ENCODE measurements around the gene SLC16A1.
"Not testable (repeated sequence)": the region's sequence is repeated elsewhere in the genome, so short reads cannot be mapped to it uniquely, and the experiment has no call there.

The SLC16A1 gene

GRCh38 chr1:112923959-112924349 lies 32.0 kb downstream of the SLC16A1 start:
- ATAC-seq: peak; percentile 9
- DNase-seq: no peak

GRCh38 chr1:112923234-112923958 lies 32.6 kb downstream of the SLC16A1 start:
- ATAC-seq (peak; percentile 28), DNase-seq (no peak)

DNA sequence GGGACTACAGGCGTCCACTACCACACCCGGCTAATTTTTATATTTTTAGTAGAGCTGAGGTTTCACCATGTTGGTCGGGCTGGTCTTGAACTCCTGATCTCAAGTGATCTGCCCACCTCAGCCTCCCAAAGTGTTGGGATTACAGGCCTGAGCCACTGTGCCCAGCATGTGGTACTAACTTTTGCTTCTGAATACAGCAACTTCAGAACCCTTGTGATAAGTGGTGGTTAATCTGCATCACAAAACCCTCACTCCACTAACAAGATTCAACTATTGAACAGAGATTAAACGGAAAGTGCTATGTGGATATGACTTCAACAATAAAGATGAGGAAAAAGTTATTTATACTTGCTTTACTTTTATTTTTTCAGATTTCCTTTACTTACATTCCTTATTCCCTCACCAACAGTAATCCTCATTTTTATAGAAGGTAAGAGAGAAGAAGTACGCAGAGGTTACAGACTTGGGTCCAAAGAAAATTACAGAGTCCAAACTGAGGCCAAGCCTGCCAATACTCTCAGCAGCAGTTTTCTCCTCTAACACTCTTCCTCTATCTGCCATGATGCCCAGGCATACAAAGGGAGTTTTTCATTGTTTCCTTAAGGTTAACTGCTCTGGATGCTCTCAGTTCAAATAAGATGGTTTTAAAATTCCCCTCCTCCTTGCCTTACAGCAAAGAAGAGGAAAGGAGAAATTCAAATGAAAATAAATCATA lies 44.3 kb downstream of the SLC16A1 start:
- DNase-seq (no peak), ATAC-seq (no peak)

DNA sequence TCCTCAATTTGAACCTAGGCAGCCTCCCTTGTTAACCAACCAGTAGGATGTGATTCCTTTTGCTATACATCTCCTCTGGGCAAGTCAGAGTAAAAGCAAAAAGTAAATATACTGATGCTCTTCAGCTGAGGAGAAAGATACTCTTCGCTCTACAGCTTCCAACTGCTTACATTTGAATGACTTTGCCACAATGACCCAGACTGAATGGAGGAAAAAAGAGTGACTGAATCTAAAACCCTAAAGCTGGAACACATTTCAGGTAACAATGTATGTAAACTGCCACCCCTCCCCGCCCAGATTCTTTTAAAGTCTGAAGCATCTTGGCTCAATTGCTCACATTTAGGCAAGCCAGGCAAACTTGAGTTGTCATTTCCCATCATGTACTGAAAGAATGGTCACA lies 46.1 kb downstream of the SLC16A1 start:
- ATAC-seq (no peak), DNase-seq (no peak)

- ATAC-seq: no peak
- DNase-seq: no peak
These were observed 49.8 kb downstream of the SLC16A1 start for GRCh38 chr1:112906150-112906698.

DNA sequence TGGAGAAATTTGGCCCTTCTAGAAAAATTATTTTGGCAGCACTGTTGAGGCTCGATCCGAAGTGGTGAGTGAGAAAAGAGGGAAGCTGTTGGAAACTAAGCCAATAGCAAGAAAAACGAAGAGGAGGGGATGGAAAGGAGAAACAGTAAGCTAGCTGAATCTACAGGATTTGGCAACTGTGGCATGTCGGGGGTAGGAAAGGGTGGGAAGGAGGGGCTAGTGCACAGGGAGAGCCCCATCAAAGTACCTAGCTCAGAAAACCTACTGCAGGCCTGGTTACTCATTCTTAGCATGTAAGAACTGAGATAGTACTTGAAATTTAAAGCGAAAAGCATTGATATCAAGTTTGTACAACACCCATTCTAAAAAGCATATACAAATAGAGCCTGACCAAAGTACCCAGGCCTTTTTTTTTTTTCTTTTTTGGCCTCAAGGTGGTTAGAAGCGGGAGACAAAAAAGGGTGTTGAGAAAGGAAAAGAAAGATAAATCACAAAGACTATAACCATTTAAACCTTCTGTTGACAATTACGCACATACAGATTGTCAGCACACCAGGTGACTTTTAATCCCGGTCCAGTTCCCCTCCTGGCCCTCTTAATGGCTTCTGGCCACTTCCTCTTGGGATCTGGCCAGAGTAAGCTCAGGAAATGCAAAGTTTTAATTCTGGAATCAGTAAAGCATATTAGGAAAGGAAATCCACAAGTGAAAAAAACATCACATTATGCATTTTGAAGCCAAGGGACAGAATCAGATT lies 50.4 kb downstream of the SLC16A1 start:
- DNase-seq: no peak
- ATAC-seq: no peak

- ATAC-seq: no peak
- no peak for DNase-seq
These were observed 51.1 kb downstream of the SLC16A1 start for GRCh38 chr1:112904831-112905261.

DNA sequence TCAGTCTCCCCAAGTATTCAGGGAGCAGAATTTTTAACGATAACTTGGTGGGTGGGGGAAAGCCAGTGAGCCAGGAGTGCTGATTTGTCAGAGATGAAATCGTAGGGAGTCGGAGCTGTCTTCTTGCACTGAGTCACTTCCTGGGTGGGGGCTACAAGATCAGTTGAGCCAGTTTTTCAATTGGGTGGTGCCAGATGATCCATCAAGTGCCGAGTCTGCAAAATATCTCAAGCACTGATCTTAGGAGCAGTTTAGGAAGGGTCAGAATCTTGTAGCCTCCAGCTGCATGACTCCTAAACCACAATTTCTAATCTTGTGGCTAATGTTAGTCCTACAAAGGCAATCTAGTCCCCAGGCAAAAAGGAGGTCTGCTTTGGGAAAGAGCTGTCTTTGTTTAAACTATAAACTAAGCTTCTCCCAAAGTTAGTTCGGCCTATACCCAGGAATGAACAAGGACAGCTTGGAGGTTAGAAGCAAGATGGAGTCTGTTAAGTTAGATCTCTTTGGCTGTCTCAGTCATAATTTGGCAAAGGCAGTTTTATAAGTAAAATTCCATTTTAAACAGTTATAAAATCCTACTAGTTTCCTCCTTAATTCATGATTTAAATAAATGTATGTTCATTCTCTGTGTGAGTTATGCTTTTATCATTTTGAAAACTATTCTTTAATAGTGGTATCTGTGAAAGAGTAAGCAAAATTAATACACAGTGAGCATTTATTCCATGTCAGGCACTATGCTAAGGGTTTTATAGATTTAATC lies 51.7 kb downstream of the SLC16A1 start:
- ATAC-seq (peak; percentile 95), DNase-seq (peak; percentile 52)

DNA sequence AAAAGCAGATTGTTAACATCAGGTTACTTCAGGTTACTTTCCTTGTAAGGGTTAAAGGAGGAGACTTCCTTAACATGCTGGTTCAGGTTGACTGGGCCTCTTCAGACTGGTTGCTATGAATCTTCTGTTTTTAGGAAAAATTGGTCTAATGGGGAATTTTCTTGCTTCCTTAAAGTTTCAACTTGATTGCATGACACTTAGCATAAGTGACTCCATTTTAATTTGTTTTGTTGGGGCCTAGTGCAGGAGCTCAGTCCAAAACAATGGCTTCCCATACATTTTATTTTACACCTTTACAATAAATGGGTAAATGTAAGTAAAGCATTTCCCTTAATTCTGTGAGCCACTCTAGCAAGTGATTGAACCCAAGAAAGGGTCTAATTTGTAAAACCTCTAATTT lies 53.8 kb downstream of the SLC16A1 start:
- DNase-seq: no peak
- ATAC-seq: no peak

- ATAC-seq (no peak), DNase-seq (no peak)
These were observed 54.6 kb downstream of the SLC16A1 start for GRCh38 chr1:112901387-112901786.

- no peak for ATAC-seq
- no peak for DNase-seq
These were observed 59.2 kb downstream of the SLC16A1 start for GRCh38 chr1:112896783-112897182.

- DNase-seq: no peak
- no peak for ATAC-seq
These were observed 61.4 kb downstream of the SLC16A1 start for GRCh38 chr1:112894561-112895011.

DNA sequence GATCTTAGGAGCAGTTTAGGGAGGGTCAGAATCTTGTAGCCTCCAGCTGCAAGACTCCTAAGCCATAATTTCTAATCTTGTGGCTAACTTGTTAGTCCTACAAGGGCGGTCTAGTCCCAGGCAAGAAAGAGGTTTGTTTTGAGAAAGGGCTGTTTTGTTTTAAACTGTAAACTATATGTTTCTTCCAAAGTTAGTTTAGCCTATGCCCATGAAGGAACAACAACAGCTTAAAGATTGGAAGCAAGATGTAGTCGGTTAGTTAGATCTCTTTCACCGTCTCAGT lies 62.0 kb downstream of the SLC16A1 start:
- DNase-seq (no peak), ATAC-seq (no peak)

GRCh38 chr1:112893288-112894009 lies 62.5 kb downstream of the SLC16A1 start:
- ATAC-seq (no peak), DNase-seq (no peak)

GRCh38 chr1:112889906-112890305 lies 66.1 kb downstream of the SLC16A1 start:
- ATAC-seq, DNase-seq: not testable (repeated sequence)

GRCh38 chr1:112889052-112889768 lies 66.8 kb downstream of the SLC16A1 start:
- no peak for DNase-seq

GRCh38 chr1:112888630-112889029 lies 67.4 kb downstream of the SLC16A1 start:
- DNase-seq: no peak

More at GRCh38 chr1:112889052-112889768, 66.8 kb downstream of the SLC16A1 start:
- ATAC-seq: no peak

DNA sequence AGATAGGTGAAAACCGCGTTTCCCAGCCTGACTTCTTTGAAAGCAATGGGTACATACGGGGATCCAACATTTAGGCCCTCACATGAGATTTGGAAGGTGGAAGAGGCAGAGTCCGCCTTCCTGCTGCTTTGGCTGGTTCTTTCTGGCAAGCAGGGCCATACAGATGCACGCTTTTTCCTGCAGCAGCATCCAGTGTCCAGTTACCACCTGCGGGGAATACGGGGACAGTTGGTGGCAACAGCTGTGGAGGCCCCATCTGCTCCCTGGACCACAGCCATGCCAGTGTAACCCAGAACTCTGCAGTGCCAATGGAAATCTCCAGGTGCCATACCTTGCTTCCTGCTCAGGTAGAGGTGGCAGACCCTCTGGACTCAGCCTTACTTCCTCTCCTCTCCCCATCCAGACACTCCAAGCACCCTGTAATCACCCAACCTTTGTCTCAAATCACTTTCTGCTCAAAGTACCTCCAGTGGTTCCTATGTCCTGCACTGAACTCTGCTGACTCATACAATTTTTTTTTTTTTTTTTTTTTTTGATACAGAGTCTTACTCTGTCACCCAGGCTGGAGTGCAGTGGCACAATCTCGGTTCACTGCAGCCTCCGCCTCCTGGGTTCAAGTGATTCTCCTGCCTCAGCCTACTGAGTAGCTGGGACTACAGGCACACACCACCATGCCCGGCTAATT lies 68.3 kb downstream of the SLC16A1 start:
- no peak for DNase-seq
- ATAC-seq: no peak

More at GRCh38 chr1:112888630-112889029, 67.4 kb downstream of the SLC16A1 start:
- ATAC-seq: no peak

- DNase-seq, ATAC-seq: not testable (repeated sequence)
These were observed 71.0 kb downstream of the SLC16A1 start for GRCh38 chr1:112884996-112885395.

DNA sequence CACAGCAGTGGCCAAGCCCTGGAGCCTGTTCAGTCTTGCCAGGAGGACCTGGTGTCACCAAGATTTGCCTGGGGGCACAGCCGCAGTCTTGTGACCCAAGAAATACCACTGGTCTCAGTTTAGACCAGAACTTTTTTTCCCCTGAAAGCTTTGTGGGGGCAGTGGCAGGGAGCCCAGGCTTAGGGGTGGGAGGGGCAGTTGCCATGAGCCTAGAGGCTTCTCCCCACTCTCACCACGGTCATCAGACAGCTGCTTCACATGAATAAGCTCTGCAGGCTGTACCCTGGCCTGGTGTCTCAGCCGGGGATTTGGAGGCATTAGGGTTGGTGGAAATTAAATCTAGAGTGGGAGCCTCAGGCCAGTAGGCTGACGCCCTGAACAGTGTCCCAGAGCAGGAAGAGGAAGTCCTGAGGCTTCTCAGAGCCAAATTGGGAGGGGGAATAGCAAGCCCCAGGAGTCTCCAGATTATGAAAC lies 73.7 kb downstream of the SLC16A1 start:
- no peak for ATAC-seq
- DNase-seq: no peak

All from stimulated activated naive CD8-positive, alpha-beta T cell treated with anti-CD3 and anti-CD28 coated beads, Interleukin-15, Interleukin-2, amounts not matched to agents 100 U/mL and 50 U/mL, for 24 hours (primary cell).